ENCODE data around the gene METTL9. TPM values are rescaled to one million over a fixed set of nuclear protein-coding genes. Genes with fewer than 3 reads are reported as not detected.
A peak's percentile ranks its signal among the peaks of the same experiment; 100 is the strongest.

METTL9 gene
- total and polyA plus RNA-seq, 4 donors: 9.3 to 57.3 (median 17.2) TPM

GRCh38 chr16:21622545-21622944 lies 23.2 kb downstream of the METTL9 start (continued):
- TF ChIP-seq, protein P1, sequence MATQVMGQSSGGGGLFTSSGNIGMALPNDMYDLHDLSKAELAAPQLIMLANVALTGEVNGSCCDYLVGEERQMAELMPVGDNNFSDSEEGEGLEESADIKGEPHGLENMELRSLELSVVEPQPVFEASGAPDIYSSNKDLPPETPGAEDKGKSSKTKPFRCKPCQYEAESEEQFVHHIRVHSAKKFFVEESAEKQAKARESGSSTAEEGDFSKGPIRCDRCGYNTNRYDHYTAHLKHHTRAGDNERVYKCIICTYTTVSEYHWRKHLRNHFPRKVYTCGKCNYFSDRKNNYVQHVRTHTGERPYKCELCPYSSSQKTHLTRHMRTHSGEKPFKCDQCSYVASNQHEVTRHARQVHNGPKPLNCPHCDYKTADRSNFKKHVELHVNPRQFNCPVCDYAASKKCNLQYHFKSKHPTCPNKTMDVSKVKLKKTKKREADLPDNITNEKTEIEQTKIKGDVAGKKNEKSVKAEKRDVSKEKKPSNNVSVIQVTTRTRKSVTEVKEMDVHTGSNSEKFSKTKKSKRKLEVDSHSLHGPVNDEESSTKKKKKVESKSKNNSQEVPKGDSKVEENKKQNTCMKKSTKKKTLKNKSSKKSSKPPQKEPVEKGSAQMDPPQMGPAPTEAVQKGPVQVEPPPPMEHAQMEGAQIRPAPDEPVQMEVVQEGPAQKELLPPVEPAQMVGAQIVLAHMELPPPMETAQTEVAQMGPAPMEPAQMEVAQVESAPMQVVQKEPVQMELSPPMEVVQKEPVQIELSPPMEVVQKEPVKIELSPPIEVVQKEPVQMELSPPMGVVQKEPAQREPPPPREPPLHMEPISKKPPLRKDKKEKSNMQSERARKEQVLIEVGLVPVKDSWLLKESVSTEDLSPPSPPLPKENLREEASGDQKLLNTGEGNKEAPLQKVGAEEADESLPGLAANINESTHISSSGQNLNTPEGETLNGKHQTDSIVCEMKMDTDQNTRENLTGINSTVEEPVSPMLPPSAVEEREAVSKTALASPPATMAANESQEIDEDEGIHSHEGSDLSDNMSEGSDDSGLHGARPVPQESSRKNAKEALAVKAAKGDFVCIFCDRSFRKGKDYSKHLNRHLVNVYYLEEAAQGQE (IDR thresholded peaks at IDR 0.05): no peak

GRCh38 chr16:21625026-21625425 lies 25.6 kb downstream of the METTL9 start:
- 83% methylated on average over 1 of the region's 1 CpG for WGBS
- no peaks in the 10 kb centered on the region for H3K9me3 ChIP-seq (ENCODE audit: control insufficient read depth in 4 of 4, low read length in 3 of 4)
- peaks cover 0 to 2% (median 0%) of the 10 kb centered on the region in 4 donors for H3K4me1 ChIP-seq (ENCODE audit: control insufficient read depth in 4 of 4, insufficient read depth in 4 of 4, low read length in 3 of 4)
- peaks cover 2 to 13% (median 9%) of the 10 kb centered on the region in 4 donors for H3K36me3 ChIP-seq (ENCODE audit: control insufficient read depth in 4 of 4, insufficient read depth in 3 of 4, low read depth in 1 of 4, low read length in 3 of 4)
- H3K9ac ChIP-seq (ENCODE audit: low read depth in 1 of 2, low read length in 2 of 2): no peak overlapping the region
- no peaks in the 10 kb centered on the region for H3K27me3 ChIP-seq (ENCODE audit: control insufficient read depth in 4 of 4, insufficient read depth in 4 of 4, low read length in 3 of 4)
- DNase-seq (ENCODE audit: low spot score): no peak
- TF ChIP-seq SP1 (IDR thresholded peaks at IDR 0.05) (no peak), RXRA (IDR thresholded peaks at IDR 0.05) (no peak), TAF1 (conservative IDR thresholded peaks at IDR 0.05) (no peak), ZBTB33 (IDR thresholded peaks at IDR 0.05) (no peak), GABPA (IDR thresholded peaks at IDR 0.05 in 1 of 2, conservative IDR thresholded peaks at IDR 0.05 in 1 of 2) (no peak), HNF4A (conservative IDR thresholded peaks at IDR 0.05) (no peak), FOXA1 (IDR thresholded peaks at IDR 0.05) (no peak)
- TF ChIP-seq, protein P2, sequence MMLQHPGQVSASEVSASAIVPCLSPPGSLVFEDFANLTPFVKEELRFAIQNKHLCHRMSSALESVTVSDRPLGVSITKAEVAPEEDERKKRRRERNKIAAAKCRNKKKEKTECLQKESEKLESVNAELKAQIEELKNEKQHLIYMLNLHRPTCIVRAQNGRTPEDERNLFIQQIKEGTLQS (IDR thresholded peaks at IDR 0.05): no peak
- no peak overlapping the region for H3K4me3 ChIP-seq (ENCODE audit: low read depth in 1 of 3, low read length in 3 of 3)
- no peak overlapping the region for H3K27ac ChIP-seq (ENCODE audit: low read depth in 1 of 2, low read length in 2 of 2)

DNA sequence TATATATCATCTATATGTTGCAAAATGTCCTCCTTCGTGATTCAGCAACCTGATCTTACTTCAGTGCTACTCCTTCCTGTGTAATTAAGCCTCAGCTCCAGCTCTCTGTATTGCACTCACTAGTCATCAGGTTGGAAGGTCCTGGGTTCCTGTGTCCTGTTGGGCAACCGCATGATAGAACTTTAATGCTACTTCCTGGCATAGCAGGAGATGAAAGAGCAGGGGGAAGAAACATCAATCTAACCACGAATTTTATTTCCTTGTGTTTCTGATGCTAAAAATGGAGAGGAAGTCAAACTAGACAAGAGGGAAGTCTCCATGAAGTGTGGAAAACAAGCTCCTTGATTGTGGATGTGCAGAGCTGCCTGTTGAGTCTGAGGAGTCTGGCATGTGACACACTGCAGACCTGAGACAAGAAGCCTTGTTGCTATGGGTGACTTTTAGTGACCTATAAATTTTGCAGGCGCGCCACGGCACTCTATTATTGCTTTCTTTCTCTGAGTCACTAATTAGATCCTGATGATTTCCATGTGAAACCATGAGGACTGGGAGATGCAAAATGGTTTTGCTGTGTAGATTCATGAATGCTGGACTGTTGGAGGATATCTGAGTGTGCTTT lies 27.4 kb downstream of the METTL9 start:
- no peak overlapping the region for H3K9ac ChIP-seq (ENCODE audit: low read depth in 1 of 2, low read length in 2 of 2)
- peaks cover 2 to 13% (median 9%) of the 10 kb centered on the region in 4 donors for H3K36me3 ChIP-seq (ENCODE audit: control insufficient read depth in 4 of 4, insufficient read depth in 3 of 4, low read depth in 1 of 4, low read length in 3 of 4)
- no peak for TF ChIP-seq CTCF (IDR thresholded peaks at IDR 0.05; ENCODE audit: low read depth, low read length, missing input control)
- no peak for TF ChIP-seq HNF4G (IDR thresholded peaks at IDR 0.05)
- no peak for TF ChIP-seq MAX (IDR thresholded peaks at IDR 0.05)
- no peak for TF ChIP-seq JUND (IDR thresholded peaks at IDR 0.05)
- TF ChIP-seq RXRA (IDR thresholded peaks at IDR 0.05): no peak
- H3K27ac ChIP-seq (ENCODE audit: low read depth in 1 of 2, low read length in 2 of 2): peak overlapping the region in 1 of 2 donors; percentile 7
- DNase-seq (ENCODE audit: low spot score): no peak
- peaks cover 0 to 2% (median under 1%) of the 10 kb centered on the region in 4 donors for H3K4me1 ChIP-seq (ENCODE audit: control insufficient read depth in 4 of 4, insufficient read depth in 4 of 4, low read length in 3 of 4)
- H3K4me3 ChIP-seq (ENCODE audit: low read depth in 1 of 3, low read length in 3 of 3): no peak overlapping the region
- no peaks in the 10 kb centered on the region for H3K27me3 ChIP-seq (ENCODE audit: control insufficient read depth in 4 of 4, insufficient read depth in 4 of 4, low read length in 3 of 4)
- 65% methylated on average over 6 of the region's 6 CpGs for WGBS
- H3K9me3 ChIP-seq (ENCODE audit: control insufficient read depth in 4 of 4, low read length in 3 of 4): no peaks in the 10 kb centered on the region
